ENCODE data around the gene KCNIP1. TPM values are rescaled to one million over a fixed set of nuclear protein-coding genes. Genes with fewer than 3 reads are reported as not detected.

The KCNIP1 gene
- total RNA-seq, 1 experiment from 2014 or later, result not detected

- H3K27ac ChIP-seq (ENCODE audit: low read length), result no peak overlapping the region
- no peaks in the 10 kb centered on the region for H3K4me1 ChIP-seq (ENCODE audit: control insufficient read depth, insufficient read depth, low read length)
- intact Hi-C loops (cut with micrococcal nuclease; ENCODE audit: unreplicated experiment) (no loop called here), in situ Hi-C loops (cut with HindIII; ENCODE audit: low pct_unique_long_range_greater_than_20kb, low sequenced_read_pairs) (no loop called here)
- POLR2A ChIA-PET, result no interaction called here
- no peak for ATAC-seq
- no peak overlapping the region for H3K4me3 ChIP-seq (ENCODE audit: low read depth in 2 of 2, low read length in 2 of 2)
- CTCF ChIA-PET, result no interaction called here
- BruUV-seq (replicated peaks), result no TSS peak
- H3K27me3 ChIP-seq (ENCODE audit: control insufficient read depth, insufficient read depth, low read length), result no peaks in the 10 kb centered on the region
- no peak for TF ChIP-seq TCF7L2 (IDR thresholded peaks at IDR 0.05; ENCODE audit: low read depth, low read length)
- TF ChIP-seq REST (IDR thresholded peaks at IDR 0.05; ENCODE audit: insufficient read depth in 1 of 2, low read depth in 2 of 2, low read length in 1 of 2), result no peak
- no peak for DNase-seq (ENCODE audit: low read depth, low spot score)
- H3K9me3 ChIP-seq (ENCODE audit: control insufficient read depth, insufficient read depth, low read depth, low read length), result no peaks in the 10 kb centered on the region
- H3K36me3 ChIP-seq (ENCODE audit: control insufficient read depth, insufficient read depth, low read length), result no peaks in the 10 kb centered on the region
These were observed 34.4 kb upstream of the KCNIP1 start for GRCh38 chr5:170469414-170469813.

GRCh38 chr5:170470275-170470674 is 33.5 kb upstream of the KCNIP1 start:
- Histone ChIP-seq H3K27ac (ENCODE audit: low read length) (no peak overlapping the region), H3K4me3 (ENCODE audit: low read depth in 2 of 2, low read length in 2 of 2) (no peak overlapping the region), H3K4me1 (ENCODE audit: control insufficient read depth, insufficient read depth, low read length) (no peaks in the 10 kb centered on the region), H3K27me3 (ENCODE audit: control insufficient read depth, insufficient read depth, low read length) (no peaks in the 10 kb centered on the region), H3K9me3 (ENCODE audit: control insufficient read depth, insufficient read depth, low read depth, low read length) (no peaks in the 10 kb centered on the region), H3K36me3 (ENCODE audit: control insufficient read depth, insufficient read depth, low read length) (no peaks in the 10 kb centered on the region)
- POLR2A ChIA-PET, result no interaction called here
- CTCF ChIA-PET, result no interaction called here
- BruUV-seq (replicated peaks), result no TSS peak
- in situ Hi-C loops (cut with HindIII; ENCODE audit: low pct_unique_long_range_greater_than_20kb, low sequenced_read_pairs) (no loop called here), intact Hi-C loops (cut with micrococcal nuclease; ENCODE audit: unreplicated experiment) (no loop called here)
- TF ChIP-seq POLR2AphosphoS5 (IDR thresholded peaks at IDR 0.05; ENCODE audit: low read depth, low read length), result no peak
- TF ChIP-seq REST (IDR thresholded peaks at IDR 0.05; ENCODE audit: insufficient read depth in 1 of 2, low read depth in 2 of 2, low read length in 1 of 2), result no peak
- TF ChIP-seq CTCF (IDR thresholded peaks at IDR 0.05), result no peak
- TF ChIP-seq TCF7L2 (IDR thresholded peaks at IDR 0.05; ENCODE audit: low read depth, low read length), result no peak
- no peak for TF ChIP-seq SIN3A (IDR thresholded peaks at IDR 0.05; ENCODE audit: borderline replicate concordance, insufficient read depth, low read depth, low read length)
- no peak for DNase-seq (ENCODE audit: low read depth, low spot score)
- no peak for ATAC-seq

Data from Panc1 (cell line).